Stimulated activated CD8-positive, alpha-beta memory T cell treated with anti-CD3 and anti-CD28 coated beads, Interleukin-15, amount 100 ng/mL, for 1 hour (primary cell): Measurements from ENCODE around the gene GLMP.

Experiments used
- DNase-seq: peaks from one replicate; pipeline ENCODE4 v3.0.0-alpha.2; 2020; ENCODE audit warnings: low read depth

Gene GLMP

DNA sequence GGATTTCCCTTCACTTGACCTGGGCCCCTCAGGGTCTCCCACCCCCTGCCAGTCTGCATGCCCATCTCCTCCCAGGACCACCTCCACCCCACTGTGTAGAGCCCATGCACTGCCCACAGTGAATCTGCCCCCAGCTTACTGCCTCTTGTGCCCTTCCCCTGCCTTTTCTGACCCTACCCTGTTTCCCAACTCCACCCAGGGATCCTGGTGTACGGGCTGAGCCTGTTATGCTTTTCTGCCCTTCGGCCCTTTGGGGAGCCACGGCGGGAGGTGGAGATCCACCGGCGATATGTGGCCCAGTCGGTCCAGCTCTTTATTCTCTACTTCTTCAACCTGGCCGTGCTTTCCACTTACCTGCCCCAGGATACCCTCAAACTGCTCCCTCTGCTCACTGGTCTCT, 9.4 kb downstream of the GLMP start:
- DNase-seq, result no peak

DNA sequence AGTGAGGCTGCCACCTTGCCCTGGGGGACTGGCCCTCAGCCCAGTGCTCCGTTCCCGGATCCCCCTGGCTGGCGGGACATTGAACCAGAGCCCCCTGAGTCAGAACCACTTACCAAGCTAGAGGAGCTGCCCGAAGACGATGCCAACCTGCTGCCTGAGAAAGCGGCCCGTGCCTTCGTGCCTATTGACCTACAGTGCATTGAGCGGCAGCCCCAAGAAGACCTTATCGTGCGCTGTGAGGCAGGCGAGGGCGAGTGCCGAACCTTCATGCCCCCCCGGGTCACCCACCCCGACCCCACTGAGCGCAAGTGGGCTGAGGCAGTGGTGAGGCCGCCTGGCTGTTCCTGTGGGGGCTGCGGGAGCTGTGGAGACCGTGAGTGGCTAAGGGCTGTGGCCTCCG, 10.0 kb downstream of the GLMP start:
- no peak for DNase-seq

DNA sequence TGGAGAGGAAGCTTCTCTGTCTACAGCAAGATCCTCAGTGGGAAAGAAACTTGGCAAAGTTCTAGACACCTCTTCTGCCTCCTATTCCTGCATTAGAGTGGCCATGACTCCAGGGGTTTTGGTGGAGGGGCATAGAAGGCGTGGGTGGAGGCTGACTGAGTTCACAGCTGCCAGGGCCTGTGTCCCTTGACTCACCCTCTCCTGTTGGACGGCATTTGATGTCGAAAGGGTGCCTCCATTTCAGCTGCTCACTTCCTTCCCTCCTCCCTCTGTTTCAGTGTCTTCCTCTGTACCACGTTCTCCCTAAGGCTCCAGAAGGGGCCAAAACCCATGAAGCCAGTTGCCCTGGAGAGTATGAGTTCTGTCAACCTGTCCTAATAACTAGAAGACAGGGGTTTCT, 10.7 kb downstream of the GLMP start:
- DNase-seq, result no peak

DNA sequence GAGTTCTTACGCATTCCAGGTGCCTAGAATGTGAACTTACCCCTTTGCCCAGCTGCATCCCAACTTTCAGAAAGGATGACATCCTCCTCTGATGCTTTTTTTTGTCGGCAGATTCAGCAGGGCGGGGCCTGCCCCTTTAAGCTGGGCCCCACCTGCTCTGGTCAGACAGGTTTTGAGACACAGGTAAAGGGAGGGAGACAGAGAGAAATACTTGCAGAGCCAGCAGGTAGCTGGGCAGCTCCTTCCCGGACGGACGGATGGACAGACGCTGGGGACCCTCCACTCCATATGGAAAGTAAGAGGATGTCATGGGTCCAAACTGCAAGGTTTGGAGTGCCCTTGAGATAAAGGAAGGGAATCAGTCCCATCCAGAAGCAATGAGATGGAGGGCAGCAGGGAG, 11.4 kb downstream of the GLMP start, which contains the start of gene TMEM79:
TMEM79 (plus strand) TSS at position 214 of the 400 bp plus-strand sequence. CDS start 902 bp downstream, outside the sequence.
- DNase-seq, result no peak

DNA sequence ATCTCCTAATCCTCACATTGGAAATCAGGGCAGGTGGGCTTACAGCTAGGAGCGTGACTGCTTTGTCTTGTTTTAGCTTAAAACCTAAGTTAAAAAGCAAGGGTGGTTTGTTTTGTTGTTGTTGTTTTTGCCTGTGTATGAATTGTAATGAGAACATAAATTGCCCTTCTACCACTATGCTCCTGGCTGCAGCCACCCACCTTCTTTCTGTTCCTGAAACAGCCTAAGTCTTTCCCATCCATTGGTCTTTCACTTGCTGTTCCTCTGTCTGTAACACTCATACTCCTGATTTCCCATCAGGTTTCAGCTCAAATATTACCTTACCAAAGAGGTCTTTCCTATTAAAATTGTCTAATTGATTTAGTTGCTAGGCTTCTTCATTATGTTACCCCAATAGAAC, 12.0 kb downstream of the GLMP start:
- no peak for DNase-seq

DNA sequence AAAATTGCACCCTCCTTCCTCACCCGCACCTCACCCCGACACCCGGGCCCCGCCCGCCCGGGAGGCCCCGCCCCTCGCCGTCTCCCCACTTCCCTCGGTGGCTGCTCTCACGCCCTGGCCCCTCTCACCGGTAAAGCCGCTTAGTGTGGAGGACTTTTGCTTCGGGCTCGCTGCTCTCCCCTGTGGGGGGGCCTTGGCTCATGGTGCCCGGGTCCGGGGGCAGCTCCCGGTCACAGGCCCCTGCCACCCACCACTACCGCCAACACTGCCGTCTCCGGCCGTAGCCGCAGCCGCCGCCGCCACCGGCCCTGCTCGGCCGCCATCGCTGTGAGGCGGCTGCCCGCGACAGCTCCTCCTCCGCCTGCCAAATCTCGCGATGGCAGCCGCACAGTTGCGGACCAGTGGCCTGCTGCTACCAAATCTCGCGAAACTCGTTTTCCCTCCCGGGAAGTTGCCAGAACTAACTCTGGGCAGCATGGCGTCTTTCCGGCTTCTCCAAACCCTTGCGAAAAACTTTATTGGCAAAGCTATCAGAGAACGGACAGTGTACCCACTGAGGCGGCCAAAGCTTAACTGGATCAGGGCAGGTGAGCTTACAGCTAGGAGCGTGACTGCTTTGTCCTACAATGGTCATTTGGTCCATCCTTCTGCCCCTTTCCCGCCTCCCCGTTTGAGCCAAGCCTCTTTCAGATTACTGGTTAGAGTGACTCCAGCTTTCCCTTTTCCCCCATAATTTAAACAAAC, 12.8 kb downstream of the GLMP start, which contains the start of gene SMG5:
SMG5 (minus strand) TSS at position 347 of the 744 bp plus-strand sequence; CDS start at position 202, 145 bp downstream.
- peak; percentile 88 for DNase-seq

DNA sequence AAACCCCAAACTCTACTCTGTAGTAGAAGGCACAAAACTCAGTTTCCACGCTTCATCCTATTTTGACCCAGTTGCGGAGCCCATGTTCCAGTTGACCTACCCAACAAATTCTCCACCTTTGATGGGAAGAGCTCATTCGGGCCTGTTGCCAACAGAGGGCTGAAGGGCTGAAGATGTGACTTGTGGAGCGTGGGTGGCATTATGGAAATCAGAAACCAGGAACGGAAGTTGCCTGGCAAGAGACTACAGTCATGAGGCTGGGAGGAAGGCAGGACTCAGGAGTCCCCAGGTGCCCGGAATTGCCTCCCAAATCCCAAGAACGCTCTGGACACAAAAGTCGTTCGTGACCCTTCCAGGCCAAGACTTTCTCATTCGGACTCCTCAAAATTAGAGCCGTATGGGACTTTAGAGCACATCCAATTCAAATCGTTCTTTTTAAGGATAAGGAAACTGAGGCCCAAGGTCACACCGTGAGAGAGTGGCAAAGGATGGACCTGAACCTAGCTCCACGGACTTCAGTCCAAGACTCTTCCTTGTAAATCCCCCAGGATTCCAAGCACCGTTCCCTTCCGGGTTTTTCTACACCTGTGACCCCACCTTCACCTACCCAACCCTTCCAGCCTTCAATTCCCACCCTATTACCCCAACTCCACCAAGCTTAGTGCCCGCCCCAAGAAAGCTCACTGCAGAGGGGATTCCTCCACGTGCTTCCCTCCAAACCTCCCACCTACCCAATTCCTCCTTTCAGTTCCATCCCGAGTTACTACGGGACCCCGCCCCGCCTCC, 13.6 kb downstream of the GLMP start:
- no peak for DNase-seq

DNA sequence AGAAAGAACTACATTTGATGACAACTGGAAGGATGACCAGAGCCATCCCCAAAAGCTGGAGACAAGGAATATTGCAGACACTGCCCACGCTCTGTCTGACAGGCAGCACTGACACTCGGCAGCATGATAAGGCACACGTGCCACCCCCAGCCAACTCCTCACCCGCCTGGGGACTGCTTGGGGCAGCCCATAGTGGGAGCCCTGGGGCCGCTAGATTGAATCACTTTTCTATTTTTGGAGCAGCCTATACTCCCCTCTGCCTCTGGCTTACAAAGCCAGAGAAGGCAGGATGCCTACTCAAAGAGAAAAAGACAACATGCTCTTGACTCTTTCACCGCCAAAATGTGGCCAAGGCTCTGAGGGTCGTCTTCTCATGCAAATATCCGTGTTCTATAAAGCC, 14.2 kb downstream of the GLMP start:
- DNase-seq, result no peak

DNA sequence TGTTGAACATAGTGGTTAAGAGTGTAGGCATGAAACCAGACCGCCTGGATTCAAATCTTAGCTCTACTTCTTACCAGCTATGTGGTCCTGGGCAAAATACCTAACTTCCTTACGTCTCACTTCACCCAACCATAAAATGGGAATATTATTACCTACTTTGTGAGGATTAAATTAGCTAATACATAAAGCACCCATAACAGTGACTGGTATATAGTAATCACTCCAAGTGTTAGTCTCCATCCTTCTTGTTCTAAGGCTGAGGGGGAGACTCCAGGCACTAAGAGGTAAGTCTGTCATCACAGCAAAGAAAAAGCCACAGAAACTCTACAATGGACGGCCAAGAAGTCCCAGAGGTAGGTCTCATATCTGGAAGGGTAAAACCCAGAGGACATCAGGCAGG, 15.6 kb downstream of the GLMP start:
- no peak for DNase-seq

DNA sequence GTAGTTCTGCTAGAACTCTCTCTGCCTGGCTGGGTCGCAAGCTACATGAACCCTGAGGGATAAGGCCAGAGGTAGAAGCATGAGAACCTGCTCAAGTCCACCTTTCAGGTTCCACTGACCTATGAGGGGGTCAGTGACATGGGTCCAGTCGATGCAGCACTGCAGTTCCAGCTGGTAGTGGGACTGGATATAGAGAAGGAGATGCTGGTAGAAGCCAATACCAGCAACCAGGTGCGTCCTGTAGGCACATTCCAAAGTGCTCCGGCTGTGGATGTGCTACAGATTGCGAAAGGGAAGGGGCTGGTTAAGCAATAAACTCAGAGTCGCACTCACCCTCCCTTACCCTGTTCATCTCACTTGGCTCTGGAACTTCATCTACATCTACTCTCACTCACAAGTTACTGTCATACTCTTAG, 18.5 kb downstream of the GLMP start:
- DNase-seq, result no peak

DNA sequence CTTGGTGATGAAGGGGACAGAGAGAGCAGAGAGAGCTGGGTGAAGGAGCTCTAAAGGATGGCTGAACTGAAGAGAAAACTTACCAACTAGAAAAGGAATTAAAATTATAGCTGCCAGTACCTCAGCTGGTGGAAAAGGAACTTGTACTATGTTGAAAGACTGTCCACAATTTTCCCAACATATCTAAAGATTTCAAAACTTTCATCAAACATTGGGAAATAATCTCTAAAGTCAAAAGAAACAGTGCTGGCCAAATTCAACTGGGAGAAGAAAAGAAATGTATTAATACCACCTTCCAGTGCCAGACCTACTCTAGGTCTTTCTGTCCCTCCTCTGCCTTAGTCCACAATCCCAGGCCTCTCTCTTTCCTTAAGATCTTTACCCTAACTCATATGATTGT, 18.9 kb downstream of the GLMP start:
- DNase-seq, result no peak

DNA sequence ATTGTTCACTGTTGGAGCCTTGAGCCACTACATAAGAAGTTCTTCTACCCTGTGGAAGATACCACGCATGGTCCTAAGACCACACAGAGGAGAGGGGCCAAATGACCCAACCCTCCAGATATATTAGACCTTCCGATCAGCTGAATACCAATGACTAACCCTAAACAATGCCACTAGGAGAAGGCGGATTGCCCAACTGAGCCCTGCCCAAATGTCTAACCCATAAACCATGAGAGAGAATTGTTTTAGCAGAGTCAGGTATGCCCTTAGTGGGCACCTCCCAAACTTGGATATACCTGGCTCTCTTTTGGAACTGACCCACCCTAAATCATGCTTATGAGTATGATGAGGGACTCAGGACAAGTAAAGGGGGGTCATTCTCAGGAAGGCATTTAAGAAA, 25.2 kb downstream of the GLMP start:
- no peak for DNase-seq

DNA sequence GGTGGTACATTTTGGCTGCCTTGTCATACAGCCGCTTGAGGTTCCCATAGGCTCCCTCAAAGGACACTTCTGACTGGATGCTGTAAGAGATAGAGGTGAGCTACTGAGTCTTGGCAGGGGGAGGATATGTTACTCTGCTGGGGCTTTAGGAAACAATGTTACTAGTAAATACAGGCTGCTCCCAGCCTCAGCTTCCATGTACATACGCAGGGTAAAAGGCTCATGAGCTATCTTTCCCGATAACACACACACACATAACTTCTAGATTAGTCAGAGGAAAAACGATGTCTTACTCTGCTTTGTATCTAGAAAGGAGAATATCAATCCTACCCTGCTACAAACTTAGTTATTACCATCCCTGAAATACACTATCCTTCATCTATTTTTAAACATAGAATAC, 27.1 kb downstream of the GLMP start:
- no peak for DNase-seq

DNA sequence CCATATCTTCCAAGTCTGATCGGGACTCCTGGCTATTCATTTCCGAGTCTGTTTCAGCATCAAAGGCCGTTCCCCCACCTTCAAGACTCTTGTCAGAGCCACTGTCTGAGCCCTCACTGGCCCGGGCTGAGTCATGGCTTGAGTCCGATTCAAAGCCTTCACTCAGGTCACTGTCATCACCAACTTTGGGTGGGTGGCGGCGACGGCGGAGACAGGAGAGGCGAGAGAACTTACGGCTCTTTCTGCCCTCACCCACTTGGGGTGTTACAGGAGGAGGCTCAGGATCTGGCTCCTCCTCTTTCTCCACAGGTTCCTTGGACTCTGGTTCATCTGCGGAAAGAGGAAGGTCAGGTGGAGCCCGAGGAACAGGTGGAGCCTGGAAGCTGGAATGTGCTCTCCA, 29.4 kb downstream of the GLMP start:
- DNase-seq, result no peak

DNA sequence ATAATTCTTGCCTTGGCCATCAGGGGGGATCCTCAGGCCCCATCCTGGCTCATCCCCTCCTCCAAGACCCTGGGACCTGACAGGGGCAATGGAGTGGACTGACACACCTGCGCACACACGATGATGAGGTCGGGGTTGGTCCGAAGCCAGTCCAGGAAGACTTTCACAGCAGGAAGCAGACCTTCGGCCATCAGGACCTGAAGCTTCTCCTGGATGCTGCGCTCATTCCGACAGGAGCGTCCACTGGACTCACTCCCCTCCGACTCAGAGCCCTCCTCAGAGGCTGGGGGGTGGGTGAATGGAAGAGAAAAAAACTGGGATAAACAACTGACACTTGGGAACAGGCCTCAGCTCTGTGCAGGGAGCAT, 32.2 kb downstream of the GLMP start:
- DNase-seq, result no peak

DNA sequence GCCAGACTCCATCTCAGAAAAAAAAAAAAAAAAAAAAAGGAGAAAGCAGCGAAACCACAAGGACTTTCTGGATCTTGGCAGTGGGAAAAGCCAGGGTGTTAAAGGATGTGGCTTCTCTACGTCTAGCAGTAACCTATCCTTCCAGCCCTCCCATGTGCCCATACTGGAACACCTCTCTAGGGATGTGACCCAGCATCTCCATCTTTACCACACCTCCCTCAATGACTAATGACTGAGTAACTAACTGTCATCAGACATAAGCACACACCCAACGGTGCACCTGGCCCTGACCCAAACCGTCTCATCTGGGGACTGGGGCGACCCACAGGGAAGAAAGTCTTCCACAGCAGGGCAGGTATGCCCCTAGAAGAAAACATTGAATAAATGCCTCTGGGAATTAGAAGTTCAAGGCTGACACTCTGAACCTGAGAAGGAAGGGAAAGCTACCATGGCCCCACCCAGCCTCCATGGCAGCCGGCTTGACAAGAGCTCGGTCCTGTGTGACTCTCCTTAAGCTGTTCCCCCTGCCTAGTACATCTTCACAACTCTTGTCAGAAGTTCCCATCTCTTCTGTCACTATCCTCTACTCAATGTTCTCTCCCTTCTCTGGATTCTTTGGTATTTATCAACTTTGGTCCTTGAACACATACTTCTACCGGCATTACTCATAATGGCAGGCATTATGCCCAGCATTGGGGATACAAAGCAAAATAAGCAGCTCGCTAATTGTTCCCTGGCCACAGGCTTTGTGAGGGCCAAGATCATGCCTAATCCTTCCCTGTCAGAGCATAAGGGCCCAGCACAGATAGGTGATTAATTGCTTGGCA, 32.8 kb downstream of the GLMP start:
- DNase-seq, result no peak

DNA sequence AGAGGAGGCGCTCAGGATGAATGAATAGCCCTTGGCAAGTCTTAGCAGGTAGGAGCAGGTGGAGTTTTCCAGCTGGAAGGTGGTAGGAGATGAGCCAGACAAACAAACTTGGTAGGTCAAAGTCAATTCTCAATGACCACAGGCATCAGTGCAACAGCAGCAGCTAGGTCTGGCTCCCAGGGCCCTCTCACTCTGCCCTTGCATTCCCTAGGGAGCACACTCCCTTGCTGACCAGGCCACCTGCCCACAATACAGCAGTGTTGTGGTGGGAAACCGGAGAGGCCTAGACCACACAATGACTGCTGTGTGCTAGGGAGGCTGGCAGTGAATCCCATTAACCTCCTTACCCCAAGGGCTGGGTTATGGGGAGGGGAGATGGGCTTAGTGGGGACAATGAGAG, 34.6 kb downstream of the GLMP start:
- DNase-seq, result no peak

DNA sequence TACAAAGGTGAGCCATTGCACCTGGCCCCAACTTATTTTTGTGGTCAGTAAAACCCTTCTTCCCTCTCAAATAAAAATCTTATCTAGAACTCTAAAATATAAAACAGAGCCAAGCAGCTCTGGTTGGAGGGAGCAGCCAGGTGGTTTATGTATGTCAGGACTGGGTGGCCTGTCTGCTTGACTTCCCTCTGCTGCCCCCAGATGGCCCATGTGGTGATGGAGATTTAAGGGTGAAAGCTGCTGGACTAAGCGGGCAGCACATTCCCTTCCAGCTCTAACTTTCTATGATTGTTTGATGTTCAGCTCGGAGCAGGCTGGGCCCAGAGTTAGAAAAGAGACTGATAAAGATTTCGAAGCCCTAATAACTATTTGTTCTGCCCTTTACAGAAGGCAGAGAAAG, 35.7 kb downstream of the GLMP start:
- DNase-seq, result no peak

DNA sequence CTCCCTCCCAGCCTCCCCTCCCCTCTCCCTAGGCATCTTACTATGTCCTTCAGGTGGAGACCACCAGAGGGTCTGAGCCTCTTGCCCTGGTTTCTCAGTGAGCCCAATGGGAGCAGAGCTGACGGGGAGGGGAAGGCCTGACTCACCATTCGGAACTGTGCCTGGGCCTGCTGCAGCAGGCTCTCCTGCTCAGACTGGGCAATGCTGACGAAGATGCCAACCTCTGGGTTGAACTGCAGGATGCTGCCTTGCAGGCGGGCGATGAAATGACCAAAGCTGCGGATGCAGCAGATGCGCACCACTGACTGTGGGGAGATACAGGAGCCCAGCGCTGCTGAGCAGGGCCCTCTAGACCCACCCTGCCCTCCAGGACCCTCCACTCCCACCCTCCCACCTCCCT, 36.6 kb downstream of the GLMP start:
- DNase-seq, result no peak

DNA sequence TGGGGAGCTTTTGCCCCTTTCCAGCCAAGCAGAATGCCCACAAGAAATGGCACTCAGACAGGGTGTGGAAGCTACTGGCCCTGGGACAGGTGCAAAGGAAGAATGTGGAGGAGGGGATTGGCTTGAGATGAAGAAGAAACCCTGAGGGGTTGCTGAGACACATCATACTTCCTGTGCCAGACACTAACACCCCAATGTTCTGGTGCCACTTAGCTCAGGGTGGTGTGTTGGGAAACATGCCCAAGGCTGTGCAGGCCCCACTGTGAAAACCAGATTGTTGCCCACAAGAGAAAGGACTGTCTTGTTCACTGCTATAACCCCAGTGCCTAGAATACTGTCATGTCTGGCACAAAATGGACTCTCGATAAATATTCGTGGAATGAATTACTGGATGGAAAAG, 37.8 kb downstream of the GLMP start:
- no peak for DNase-seq

DNA sequence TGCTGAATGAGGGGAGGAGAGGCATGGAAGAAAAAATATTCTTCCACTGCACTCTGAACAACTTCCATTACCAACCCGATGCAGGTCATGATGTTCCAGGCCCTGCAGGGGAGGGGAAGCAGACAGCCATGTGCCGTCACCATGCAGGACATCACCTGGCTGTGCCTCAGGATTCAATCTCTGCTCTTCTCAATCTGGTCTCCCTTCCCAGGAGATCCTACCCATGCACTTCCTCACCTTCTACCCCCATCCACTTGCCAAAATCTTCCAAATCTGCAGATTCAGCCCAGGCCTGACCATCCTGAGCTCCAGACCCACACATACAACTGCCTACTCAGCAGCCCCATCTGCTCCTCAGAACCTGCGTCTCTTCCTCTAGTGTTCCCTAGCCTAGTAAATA, 41.8 kb downstream of the GLMP start:
- no peak for DNase-seq

DNA sequence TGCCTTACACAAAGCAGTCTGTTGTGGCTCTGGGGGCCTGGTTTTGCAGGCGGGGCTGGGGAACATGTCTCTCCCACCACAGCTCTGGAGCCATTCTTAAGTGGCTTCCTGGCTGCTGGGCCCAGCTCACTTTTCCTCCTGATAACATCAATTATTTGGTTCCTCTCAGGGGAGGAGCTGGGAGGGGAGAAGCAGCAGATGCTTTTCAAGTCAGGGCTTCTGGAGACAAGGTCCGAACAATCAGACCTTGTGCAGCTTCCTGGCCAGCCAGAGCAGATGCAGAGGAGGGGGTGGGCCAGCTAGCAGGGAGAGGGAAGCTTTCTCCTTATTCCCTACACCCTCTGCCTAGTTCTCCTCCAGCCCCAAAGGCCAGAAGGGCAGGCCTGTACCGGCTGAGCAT, 44.0 kb downstream of the GLMP start:
- DNase-seq, result no peak

DNA sequence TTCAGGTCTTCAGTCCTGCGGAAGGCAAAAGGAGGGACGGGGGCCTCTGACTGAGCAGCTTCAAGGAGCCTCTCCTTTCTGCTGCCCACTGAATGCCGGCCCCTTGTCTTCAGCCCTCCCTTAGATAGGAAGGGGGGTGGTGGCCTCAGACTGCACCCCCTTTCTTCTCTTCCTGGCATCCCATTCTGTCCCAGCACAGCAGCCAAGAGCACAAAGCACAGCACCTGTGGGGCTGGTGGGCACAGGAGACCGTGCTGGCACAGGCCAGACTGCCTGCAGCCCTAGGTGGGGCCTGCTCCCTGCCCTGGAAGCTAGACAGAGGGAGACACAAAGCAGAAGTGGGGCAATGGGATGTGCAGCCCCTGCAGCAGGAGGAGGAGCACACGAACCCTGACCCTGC, 45.9 kb downstream of the GLMP start:
- no peak for DNase-seq
